ENCODE measurements around the gene RFPL3. TPM values are rescaled to one million over a fixed set of nuclear protein-coding genes. Genes with fewer than 3 reads are reported as not detected.
A peak's percentile ranks its signal among the peaks of the same experiment; 100 is the strongest.

RFPL3 gene
- total and polyA plus RNA-seq, 12 donors, result not detected

GRCh38 chr22:32324505-32325415 is 32.9 kb upstream of the RFPL3 start:
- DNase-seq, result no peak
- intact Hi-C loops (cut with DNase I), result no loop called here

GRCh38 chr22:32325416-32325801 is 32.3 kb upstream of the RFPL3 start:
- TF ChIP-seq, protein P1, sequence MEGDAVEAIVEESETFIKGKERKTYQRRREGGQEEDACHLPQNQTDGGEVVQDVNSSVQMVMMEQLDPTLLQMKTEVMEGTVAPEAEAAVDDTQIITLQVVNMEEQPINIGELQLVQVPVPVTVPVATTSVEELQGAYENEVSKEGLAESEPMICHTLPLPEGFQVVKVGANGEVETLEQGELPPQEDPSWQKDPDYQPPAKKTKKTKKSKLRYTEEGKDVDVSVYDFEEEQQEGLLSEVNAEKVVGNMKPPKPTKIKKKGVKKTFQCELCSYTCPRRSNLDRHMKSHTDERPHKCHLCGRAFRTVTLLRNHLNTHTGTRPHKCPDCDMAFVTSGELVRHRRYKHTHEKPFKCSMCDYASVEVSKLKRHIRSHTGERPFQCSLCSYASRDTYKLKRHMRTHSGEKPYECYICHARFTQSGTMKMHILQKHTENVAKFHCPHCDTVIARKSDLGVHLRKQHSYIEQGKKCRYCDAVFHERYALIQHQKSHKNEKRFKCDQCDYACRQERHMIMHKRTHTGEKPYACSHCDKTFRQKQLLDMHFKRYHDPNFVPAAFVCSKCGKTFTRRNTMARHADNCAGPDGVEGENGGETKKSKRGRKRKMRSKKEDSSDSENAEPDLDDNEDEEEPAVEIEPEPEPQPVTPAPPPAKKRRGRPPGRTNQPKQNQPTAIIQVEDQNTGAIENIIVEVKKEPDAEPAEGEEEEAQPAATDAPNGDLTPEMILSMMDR (IDR thresholded peaks at IDR 0.05), result no peak
- H3K9me3 ChIP-seq, result peaks cover 0 to 10% (median 0%) of the 10 kb centered on the region in 11 donors
- H3K4me1 ChIP-seq, result no peaks in the 10 kb centered on the region
- ATAC-seq (peak in 4 of 8 donors; percentile 9 to 41 (median 38)), DNase-seq (no peak)
- H3K4me3 ChIP-seq, result no peak overlapping the region
- H3K36me3 ChIP-seq, result no peaks in the 10 kb centered on the region
- peaks cover 0 to 3% (median 0%) of the 10 kb centered on the region in 7 donors for H3K27me3 ChIP-seq
- WGBS, 2 donors, result 19 to 24% methylated on average over 9 of the region's 9 CpGs
- no peak overlapping the region for H3K27ac ChIP-seq
- intact Hi-C loops (cut with DNase I), result no loop called here

More at GRCh38 chr22:32324505-32325415, 32.9 kb upstream of the RFPL3 start:
- TF ChIP-seq, protein P1 (IDR thresholded peaks at IDR 0.05), result no peak
- no peaks in the 10 kb centered on the region for H3K4me1 ChIP-seq
- no peak overlapping the region for H3K27ac ChIP-seq
- peak in 2 of 8 donors; percentile 35 to 61 for ATAC-seq
- H3K36me3 ChIP-seq, result no peaks in the 10 kb centered on the region
- H3K9me3 ChIP-seq, result peaks cover 0 to 10% (median 0%) of the 10 kb centered on the region in 11 donors
- WGBS, 2 donors, result 79 to 85% methylated on average over 26 of the region's 26 CpGs
- no peak overlapping the region for H3K4me3 ChIP-seq
- H3K27me3 ChIP-seq, result peaks cover 0 to 6% (median 0%) of the 10 kb centered on the region in 7 donors

DNA sequence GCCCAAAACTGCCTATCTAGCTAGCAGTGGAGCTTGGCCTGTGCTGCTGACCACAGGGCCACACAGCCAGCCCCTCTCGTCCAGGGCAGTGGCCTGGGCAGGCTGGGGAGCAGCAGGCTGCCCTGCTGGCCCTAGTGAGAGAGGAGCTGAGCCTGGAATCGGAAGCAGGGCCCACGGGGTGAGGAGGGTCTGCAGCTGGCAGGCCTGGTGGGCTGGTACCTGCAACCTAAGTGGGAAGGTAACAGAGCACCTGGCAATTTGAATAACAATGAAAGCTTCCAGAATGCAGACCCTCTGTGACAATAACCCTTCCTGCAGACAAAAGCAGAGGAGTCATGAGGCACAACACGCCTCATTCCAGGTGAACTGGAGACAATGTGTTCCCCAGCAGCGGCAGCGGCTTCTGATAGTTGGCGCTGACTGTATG is 31.8 kb upstream of the RFPL3 start:
- 74 to 78% methylated on average over 7 of the region's 7 CpGs for WGBS, 2 donors
- DNase-seq, result no peak
- H3K9me3 ChIP-seq, result peaks cover 0 to 10% (median 0%) of the 10 kb centered on the region in 11 donors
- peak in 1 of 8 donors; percentile 30 for ATAC-seq
- peaks cover 0 to 3% (median 0%) of the 10 kb centered on the region in 7 donors for H3K27me3 ChIP-seq
- intact Hi-C loops (cut with DNase I), result no loop called here
- H3K4me3 ChIP-seq, result no peak overlapping the region
- TF ChIP-seq, protein P1 (IDR thresholded peaks at IDR 0.05), result no peak
- H3K36me3 ChIP-seq, result no peaks in the 10 kb centered on the region
- no peaks in the 10 kb centered on the region for H3K4me1 ChIP-seq
- no peak overlapping the region for H3K27ac ChIP-seq

- Histone ChIP-seq H3K27me3 (peaks cover 0 to 3% (median 0%) of the 10 kb centered on the region in 7 donors), H3K4me3 (no peak overlapping the region), H3K36me3 (no peaks in the 10 kb centered on the region), H3K27ac (no peak overlapping the region), H3K4me1 (peaks cover 0 to 3% (median 0%) of the 10 kb centered on the region in 9 donors), H3K9me3 (peaks cover 0 to 10% (median 0%) of the 10 kb centered on the region in 11 donors)
- intact Hi-C loops (cut with DNase I), result no loop called here
- TF ChIP-seq, protein P1 (IDR thresholded peaks at IDR 0.05), result no peak
- WGBS, 2 donors, result 86 to 89% methylated on average over 10 of the region's 10 CpGs
- DNase-seq (no peak), ATAC-seq (no peak)
These were observed 31.0 kb upstream of the RFPL3 start for GRCh38 chr22:32326647-32327046.
